GM10248 (cell line): ENCODE results near the gene SEC31B.

Experiments
- CTCF ChIA-PET: fragments of 300-600 bp; sonication (Branson Sonifier 250); formaldehyde crosslinking; extraction: SDS; loops from one replicate; lab custom pipeline; 2021; ENCODE audit warnings: antibody characterized with exemption; lab: Yijun Ruan, JAX
- POLR2A ChIA-PET: fragments of 350-650 bp; sonication (Branson Sonifier 250); formaldehyde crosslinking; extraction: SDS; loops from one replicate; lab custom pipeline; 2020; ENCODE audit warnings: antibody characterized with exemption; lab: Yijun Ruan, JAX
- DNase-seq: peaks from one replicate; pipeline ENCODE4 v3.0.0; 2012; ENCODE audit errors: extremely low spot score
- TF ChIP-seq, protein P1 (sequence below): IDR thresholded peaks from 2 replicates; pipeline ENCODE4 v1.5.1; 2012; ENCODE audit warnings: mild to moderate bottlenecking, low read depth; ENCODE audit errors: extremely low read depth, missing control alignments, control extremely low read depth

The SEC31B gene

DNA sequence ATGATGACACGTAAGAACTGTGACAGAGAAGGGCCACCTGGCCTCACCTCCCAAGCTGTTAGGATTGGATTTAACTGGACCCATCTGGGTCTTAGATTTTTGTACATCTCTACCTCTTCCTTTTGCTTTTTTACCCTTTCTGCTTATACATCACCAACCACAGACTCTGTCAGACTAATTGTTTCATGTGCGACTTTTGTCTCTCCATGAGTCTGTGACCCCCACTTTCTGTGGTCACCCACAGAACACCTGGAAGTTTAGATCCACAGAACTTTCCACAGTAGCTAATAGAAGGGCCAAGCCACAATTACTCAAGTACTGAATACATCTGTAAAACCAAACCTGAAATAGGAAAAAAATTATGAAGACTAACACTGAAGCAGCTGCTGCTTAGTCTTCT lies 23.1 kb downstream of the SEC31B start:
- ChIA-PET POLR2A (interaction anchor here (0.5 kb wide), 1 partner anchor 138 kb away, joined by 4 read pairs; no protein-coding TSS in a partner anchor), CTCF (interaction anchor here (1.1 to 9.9 kb wide), 7 partner anchors 14 to 63 kb away, joined by 3 to 99 read pairs (median 6); partner anchors contain the start of gene SEC31B)
- TF ChIP-seq, protein P1, sequence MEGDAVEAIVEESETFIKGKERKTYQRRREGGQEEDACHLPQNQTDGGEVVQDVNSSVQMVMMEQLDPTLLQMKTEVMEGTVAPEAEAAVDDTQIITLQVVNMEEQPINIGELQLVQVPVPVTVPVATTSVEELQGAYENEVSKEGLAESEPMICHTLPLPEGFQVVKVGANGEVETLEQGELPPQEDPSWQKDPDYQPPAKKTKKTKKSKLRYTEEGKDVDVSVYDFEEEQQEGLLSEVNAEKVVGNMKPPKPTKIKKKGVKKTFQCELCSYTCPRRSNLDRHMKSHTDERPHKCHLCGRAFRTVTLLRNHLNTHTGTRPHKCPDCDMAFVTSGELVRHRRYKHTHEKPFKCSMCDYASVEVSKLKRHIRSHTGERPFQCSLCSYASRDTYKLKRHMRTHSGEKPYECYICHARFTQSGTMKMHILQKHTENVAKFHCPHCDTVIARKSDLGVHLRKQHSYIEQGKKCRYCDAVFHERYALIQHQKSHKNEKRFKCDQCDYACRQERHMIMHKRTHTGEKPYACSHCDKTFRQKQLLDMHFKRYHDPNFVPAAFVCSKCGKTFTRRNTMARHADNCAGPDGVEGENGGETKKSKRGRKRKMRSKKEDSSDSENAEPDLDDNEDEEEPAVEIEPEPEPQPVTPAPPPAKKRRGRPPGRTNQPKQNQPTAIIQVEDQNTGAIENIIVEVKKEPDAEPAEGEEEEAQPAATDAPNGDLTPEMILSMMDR = no peak
- DNase-seq = no peak

DNA sequence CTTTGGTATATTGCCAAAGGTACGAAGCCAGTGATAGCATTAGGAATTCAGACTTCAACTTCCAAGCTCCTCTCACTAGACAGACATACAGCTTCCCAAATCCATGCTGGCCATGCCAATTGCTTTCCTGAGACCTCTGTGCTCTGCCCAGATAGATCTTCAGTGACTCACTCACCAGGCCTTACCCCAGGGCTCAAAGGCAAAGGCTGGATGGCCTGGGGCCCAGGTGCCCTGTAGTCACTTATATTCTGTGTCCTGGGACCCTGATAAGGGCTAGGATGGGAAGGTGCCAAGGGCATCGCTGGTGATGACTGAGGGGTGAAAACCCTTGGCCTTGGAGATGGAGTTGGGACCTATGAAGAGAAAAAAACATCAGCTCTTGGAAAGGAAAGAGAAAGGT lies 29.1 kb downstream of the SEC31B start:
- TF ChIP-seq, protein P1 = no peak
- ChIA-PET POLR2A (no interaction called here), CTCF (interaction anchor here (0.8 to 1.3 kb wide), 4 partner anchors 8 to 57 kb away, joined by 3 to 4 read pairs (median 3); no protein-coding TSS in a partner anchor)
- no peak for DNase-seq

DNA sequence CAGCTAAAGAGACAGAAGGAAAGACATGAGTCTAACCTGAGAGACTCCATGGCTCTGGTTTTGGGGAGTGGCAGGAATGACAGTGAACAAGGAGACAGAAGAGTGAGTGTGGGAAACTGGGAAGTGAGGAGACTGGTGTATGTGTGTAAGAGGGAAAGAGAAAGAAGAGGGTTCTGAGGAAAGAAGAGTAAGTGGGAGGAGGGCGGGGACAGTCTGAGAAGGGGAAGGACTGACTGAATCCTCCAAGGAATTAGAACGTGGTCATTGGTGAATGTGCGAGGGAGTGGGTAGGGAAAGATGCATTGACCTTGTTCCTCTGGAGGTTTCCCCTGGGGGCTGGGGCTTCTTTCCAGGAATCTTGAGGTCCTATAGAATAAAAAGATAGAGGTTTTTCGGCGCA lies 30.3 kb downstream of the SEC31B start:
- DNase-seq = no peak
- CTCF ChIA-PET = interaction anchor here (3.6 kb wide), 1 partner anchor 29 kb away, joined by 12 read pairs; no protein-coding TSS in a partner anchor
- POLR2A ChIA-PET = no interaction called here

DNA sequence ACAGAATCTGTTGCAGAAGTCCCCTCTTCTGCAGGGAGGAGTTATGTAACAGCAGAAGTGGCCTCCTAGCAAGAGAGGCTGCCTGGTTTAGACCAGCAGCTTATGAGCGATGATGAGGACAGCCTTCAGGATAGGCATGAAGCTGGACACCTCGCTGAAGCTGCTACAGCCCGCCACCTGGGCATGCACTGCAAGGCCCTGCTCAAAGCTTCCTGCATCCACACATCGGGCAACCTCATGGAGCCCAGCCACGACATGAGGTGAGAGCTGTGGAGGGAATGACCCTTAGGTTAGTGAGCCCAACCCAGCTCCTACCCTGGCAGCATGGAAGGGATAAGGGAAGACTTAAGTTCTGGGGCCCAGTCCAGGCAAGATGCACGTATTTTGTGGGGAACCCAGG lies 32.1 kb downstream of the SEC31B start:
- POLR2A ChIA-PET = interaction anchor here (0.7 kb wide), 1 partner anchor 607 kb away, joined by 6 read pairs; no protein-coding TSS in a partner anchor
- no peak for DNase-seq
- TF ChIP-seq, protein P1 = no peak
- CTCF ChIA-PET = interaction anchor here (1.1 to 3.6 kb wide), 4 partner anchors 12 to 48 kb away, joined by 3 to 12 read pairs (median 6); partner anchors contain the start of gene HIF1AN

More for the DNA sequence above, 30.3 kb downstream of the SEC31B start:
- TF ChIP-seq, protein P1 = no peak

DNA sequence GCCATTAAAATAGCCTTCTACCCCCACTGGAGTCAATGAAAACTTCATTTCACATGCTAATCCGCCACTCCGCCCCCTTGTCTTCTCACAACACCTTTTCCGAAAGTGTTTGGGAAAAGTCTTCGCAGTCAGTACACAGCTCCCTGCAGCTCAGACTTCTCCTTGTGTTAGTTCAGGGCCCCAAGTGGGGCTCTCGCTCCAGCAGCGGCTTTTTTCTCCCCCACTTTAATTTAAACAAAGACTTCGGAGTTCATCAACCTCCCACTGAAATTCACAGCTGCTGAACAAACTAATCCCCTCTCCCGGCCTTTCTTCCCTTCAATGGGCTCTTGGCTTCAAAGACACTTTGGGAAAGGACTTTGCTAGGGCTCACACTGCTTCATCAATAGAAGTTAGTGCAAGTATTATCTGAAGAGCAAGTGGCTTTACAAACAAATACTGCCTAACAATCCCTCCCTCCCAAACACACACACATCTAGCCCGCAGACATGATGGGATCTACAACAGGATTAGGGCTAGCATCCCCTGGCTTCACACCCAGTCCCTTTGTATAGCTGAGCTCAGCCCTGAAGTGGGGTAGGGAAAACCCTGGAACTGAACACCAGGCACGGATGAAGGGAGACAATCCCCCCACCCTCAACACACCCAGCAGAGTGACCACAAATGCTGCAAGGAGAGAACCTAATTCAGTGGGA lies 33.7 kb downstream of the SEC31B start:
- ChIA-PET POLR2A (no interaction called here), CTCF (interaction anchor here (1.0 to 7.3 kb wide), 3 partner anchors 11 to 53 kb away, joined by 4 to 99 read pairs (median 5); no protein-coding TSS in a partner anchor)
- DNase-seq = no peak
- TF ChIP-seq, protein P1 = no peak

DNA sequence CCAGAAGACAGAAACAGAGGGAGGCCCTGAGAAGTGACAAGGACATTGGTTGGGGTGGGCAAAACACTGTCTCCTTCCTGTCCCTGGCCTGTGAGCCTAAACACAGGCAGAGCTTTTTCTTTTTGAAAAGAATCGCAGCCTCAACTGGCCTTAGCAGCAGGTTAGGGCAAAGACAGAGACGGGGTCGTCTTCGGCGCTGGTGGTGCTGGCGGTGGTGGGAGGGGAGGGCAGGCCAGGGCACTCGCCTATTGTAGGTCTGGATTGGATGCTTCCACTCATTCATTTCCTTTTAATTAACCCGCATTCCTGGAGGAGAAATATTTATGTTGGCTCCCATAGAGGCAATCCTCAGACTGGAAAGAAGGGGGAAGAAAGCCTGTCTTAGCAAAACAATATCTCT lies 34.3 kb downstream of the SEC31B start:
- ChIA-PET POLR2A (no interaction called here), CTCF (interaction anchor here (1.0 to 7.3 kb wide), 3 partner anchors 11 to 52 kb away, joined by 4 to 99 read pairs (median 5); no protein-coding TSS in a partner anchor)
- no peak for DNase-seq
- TF ChIP-seq, protein P1 = no peak
